CD14-positive monocyte (primary cell): ENCODE results near the gene CTNNBL1. TPM values are rescaled to one million over a fixed set of nuclear protein-coding genes. Genes with fewer than 3 reads are reported as not detected.

Experiments used
- DNase-seq, 3 donors: peaks; one replicate each; pipeline ENCODE4 v3.0.0-alpha.2; 2011 to 2022
- H2AFZ ChIP-seq: 2 replicates; pipeline ENCODE4 v1.6.0; 2012; ENCODE audit warnings: mild to moderate bottlenecking, low read depth, low read length, inconsistent platforms; ENCODE audit not compliant: insufficient read depth, poor library complexity, severe bottlenecking
- H3K27ac ChIP-seq, 2 donors: 1 replicate in 1 of 2; 2 replicates in 1 of 2; pipeline ENCODE4 v1.5.1; 2012 to 2013; ENCODE audit warnings: low read length in 2 of 2, control low read depth in 1 of 2, inconsistent platforms in 1 of 2, low read depth in 1 of 2, mild to moderate bottlenecking in 1 of 2
- H3K27me3 ChIP-seq, 2 donors: one replicate each; pipeline versions ENCODE4 v1.6.0 to v1.6.1; 2011 to 2013; ENCODE audit warnings: low read length in 2 of 2; ENCODE audit not compliant: control insufficient read depth in 2 of 2, insufficient read depth in 2 of 2
- H3K36me3 ChIP-seq, 2 donors: replicated peaks in 1 of 2; 1 replicate in 1 of 2; 2 replicates in 1 of 2; pipeline versions ENCODE4 v1.5.1 to v1.6.1; 2012 to 2013; ENCODE audit warnings: low read length in 2 of 2, control low read depth in 1 of 2, inconsistent platforms in 1 of 2, mild to moderate bottlenecking in 1 of 2; ENCODE audit not compliant: insufficient read depth in 2 of 2, control insufficient read depth in 1 of 2
- H3K4me1 ChIP-seq, 2 donors: 1 replicate in 1 of 2; 2 replicates in 1 of 2; pipeline versions ENCODE4 v1.5.1 to v1.6.1; 2012 to 2013; ENCODE audit warnings: low read length in 2 of 2, control low read depth in 1 of 2, inconsistent platforms in 1 of 2, mild to moderate bottlenecking in 1 of 2, moderate library complexity in 1 of 2; ENCODE audit not compliant: insufficient read depth in 2 of 2, control insufficient read depth in 1 of 2
- H3K4me2 ChIP-seq: replicated peaks from 2 replicates; pipeline ENCODE3; 2012; ENCODE audit warnings: low read length, moderate library complexity, mild to moderate bottlenecking; ENCODE audit not compliant: poor library complexity, severe bottlenecking; ENCODE audit errors: extremely low read depth
- H3K4me3 ChIP-seq, 3 experiments: fragments of 200-600 bp in 1 of 3; sonication (generic) in 1 of 3; replicated peaks in 1 of 3; 1 replicate in 2 of 3; 2 replicates in 1 of 3; pipeline ENCODE4 v1.5.1; 2011 to 2013; ENCODE audit warnings: low read length in 3 of 3, mild to moderate bottlenecking in 3 of 3, control low read depth in 2 of 3, low read depth in 2 of 3, inconsistent platforms in 1 of 3, moderate library complexity in 1 of 3
- H3K79me2 ChIP-seq: 2 replicates; pipeline ENCODE4 v1.6.0; 2012; ENCODE audit warnings: mild to moderate bottlenecking, control low read depth, inconsistent platforms, low read length, moderate library complexity; ENCODE audit not compliant: insufficient read depth
- H3K9ac ChIP-seq: 2 replicates; pipeline ENCODE4 v1.6.0; 2017; ENCODE audit warnings: low read length, mild to moderate bottlenecking; ENCODE audit not compliant: insufficient read depth, poor library complexity, severe bottlenecking
- H3K9me3 ChIP-seq, 2 donors: replicated peaks in 1 of 2; 1 replicate in 1 of 2; 2 replicates in 1 of 2; pipeline versions ENCODE4 v1.5.1 to v1.6.1; 2012 to 2013; ENCODE audit warnings: low read length in 2 of 2, control low read depth in 1 of 2; ENCODE audit not compliant: control insufficient read depth in 1 of 2, insufficient read depth in 1 of 2
- H4K20me1 ChIP-seq: 2 replicates; pipeline ENCODE4 v1.6.0; 2012; ENCODE audit warnings: mild to moderate bottlenecking, low read length, control low read depth, moderate library complexity; ENCODE audit not compliant: insufficient read depth
- H3K27ac Mint-ChIP-seq, 7 donors: one replicate each; pipeline ENCODE4 v1.8.0; 2020; ENCODE audit warnings: mild to moderate bottlenecking in 7 of 7, mixed read lengths in 7 of 7, moderate library complexity in 6 of 7, inconsistent platforms in 2 of 7
- H3K27me3 Mint-ChIP-seq, 3 donors: one replicate each; pipeline ENCODE4 v1.8.0; 2021 to 2022; ENCODE audit warnings: low read depth in 3 of 3, mild to moderate bottlenecking in 3 of 3, mixed read lengths in 3 of 3, moderate library complexity in 3 of 3, inconsistent platforms in 1 of 3
- H3K36me3 Mint-ChIP-seq, 2 donors: one replicate each; pipeline ENCODE4 v1.8.0; 2020; ENCODE audit warnings: mixed read lengths in 2 of 2, inconsistent platforms in 1 of 2, mild to moderate bottlenecking in 1 of 2
- H3K4me1 Mint-ChIP-seq: one replicate; pipeline ENCODE4 v1.8.0; 2020; ENCODE audit warnings: mild to moderate bottlenecking, mixed read lengths
- H3K4me3 Mint-ChIP-seq, 2 donors: one replicate each; pipeline ENCODE4 v1.8.0; 2020; ENCODE audit warnings: mild to moderate bottlenecking in 2 of 2, mixed read lengths in 2 of 2, moderate library complexity in 1 of 2
- H3K9me3 Mint-ChIP-seq, 7 donors: one replicate each; pipeline ENCODE4 v1.8.0; 2020 to 2022; ENCODE audit warnings: mixed read lengths in 7 of 7, mild to moderate bottlenecking in 6 of 7, moderate library complexity in 6 of 7, inconsistent platforms in 2 of 7
- WGBS: methylation state at CpG from one replicate; pipeline ENCODE4 v1.1.5; 2013; ENCODE audit warnings: missing lambda C conversion rate; ENCODE audit not compliant: insufficient coverage; 5-methylcytosine and 5-hydroxymethylcytosine counted together
- intact Hi-C, 2 donors: fragments of 100-400 bp; cut with micrococcal nuclease; formaldehyde crosslinking; loops; one replicate each; pipeline versions ENCODE4 v1.15.0 to v1.15.1; 2023
- polyA plus RNA-seq, 3 donors: library from polyadenylated mRNA; depleted of rRNA in 1 of 3; unstranded in 2 of 3; stranded (reverse) in 1 of 3; fragments of 300-500 nt in 2 of 3; fragments of >200 nt in 1 of 3; fragmentation: Illumina TruSeq in 2 of 3; gene quantifications; 1 replicate in 2 of 3; 2 replicates in 1 of 3; pipeline ENCODE4 v1.2.3, GENCODE V29; 2012 to 2021
- TF ChIP-seq, protein P1 (sequence below): fragments of 200-600 bp; IDR thresholded peaks from one replicate; pipeline ENCODE4 v1.8.0; 2022; ENCODE audit warnings: antibody characterized with exemption, mild to moderate bottlenecking

Gene CTNNBL1
- polyA plus RNA-seq, 3 donors = 35.5 to 83.2 (median 77.3) TPM

DNA sequence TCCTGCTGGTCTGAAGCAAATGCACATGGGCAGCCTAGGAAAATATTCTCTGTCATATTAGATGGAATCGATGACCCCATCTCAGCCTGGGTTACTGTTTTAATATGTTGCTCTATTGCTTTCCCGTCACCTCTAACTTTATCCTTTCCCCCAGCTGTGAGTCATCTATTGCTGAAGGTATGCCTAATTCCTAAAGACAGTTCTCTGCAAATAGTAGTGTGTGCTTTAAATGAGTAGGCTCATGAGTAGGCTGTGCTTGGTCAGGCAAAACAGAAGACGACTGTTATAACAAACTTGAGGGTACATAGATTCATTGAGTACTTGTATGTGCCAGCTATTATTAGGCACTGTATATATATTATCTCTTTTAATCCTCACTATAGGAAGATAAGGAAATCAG lies 47.2 kb downstream of the CTNNBL1 start:
- no peak for DNase-seq
- Mint-ChIP-seq H3K27me3 (peaks cover 0 to 1% (median 0%) of the 10 kb centered on the region in 3 donors), H3K36me3 (peaks cover 70 to 77% of the 10 kb centered on the region in 2 donors), H3K27ac (no peak overlapping the region), H3K9me3 (no peaks in the 10 kb centered on the region), H3K4me3 (no peak overlapping the region), H3K4me1 (no peaks in the 10 kb centered on the region)
- no peak overlapping the region for H3K27ac ChIP-seq
- H3K4me1 ChIP-seq = no peaks in the 10 kb centered on the region
- H3K4me2 ChIP-seq = no peak overlapping the region
- H3K27me3 ChIP-seq = no peaks in the 10 kb centered on the region
- intact Hi-C loops = no loop called here
- H3K79me2 ChIP-seq = no peaks in the 10 kb centered on the region
- H4K20me1 ChIP-seq = peaks cover 11% of the 10 kb centered on the region
- H3K9me3 ChIP-seq = peaks cover 0 to 6% of the 10 kb centered on the region in 2 donors
- H3K4me3 ChIP-seq = no peak overlapping the region
- H3K36me3 ChIP-seq = peaks cover 48 to 90% of the 10 kb centered on the region in 2 donors
- no peak overlapping the region for H3K9ac ChIP-seq
- no peak overlapping the region for H2AFZ ChIP-seq
- TF ChIP-seq, protein P1, sequence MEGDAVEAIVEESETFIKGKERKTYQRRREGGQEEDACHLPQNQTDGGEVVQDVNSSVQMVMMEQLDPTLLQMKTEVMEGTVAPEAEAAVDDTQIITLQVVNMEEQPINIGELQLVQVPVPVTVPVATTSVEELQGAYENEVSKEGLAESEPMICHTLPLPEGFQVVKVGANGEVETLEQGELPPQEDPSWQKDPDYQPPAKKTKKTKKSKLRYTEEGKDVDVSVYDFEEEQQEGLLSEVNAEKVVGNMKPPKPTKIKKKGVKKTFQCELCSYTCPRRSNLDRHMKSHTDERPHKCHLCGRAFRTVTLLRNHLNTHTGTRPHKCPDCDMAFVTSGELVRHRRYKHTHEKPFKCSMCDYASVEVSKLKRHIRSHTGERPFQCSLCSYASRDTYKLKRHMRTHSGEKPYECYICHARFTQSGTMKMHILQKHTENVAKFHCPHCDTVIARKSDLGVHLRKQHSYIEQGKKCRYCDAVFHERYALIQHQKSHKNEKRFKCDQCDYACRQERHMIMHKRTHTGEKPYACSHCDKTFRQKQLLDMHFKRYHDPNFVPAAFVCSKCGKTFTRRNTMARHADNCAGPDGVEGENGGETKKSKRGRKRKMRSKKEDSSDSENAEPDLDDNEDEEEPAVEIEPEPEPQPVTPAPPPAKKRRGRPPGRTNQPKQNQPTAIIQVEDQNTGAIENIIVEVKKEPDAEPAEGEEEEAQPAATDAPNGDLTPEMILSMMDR = no peak
- no CpG with 5 or more reads among the region's 3 CpGs for WGBS

DNA sequence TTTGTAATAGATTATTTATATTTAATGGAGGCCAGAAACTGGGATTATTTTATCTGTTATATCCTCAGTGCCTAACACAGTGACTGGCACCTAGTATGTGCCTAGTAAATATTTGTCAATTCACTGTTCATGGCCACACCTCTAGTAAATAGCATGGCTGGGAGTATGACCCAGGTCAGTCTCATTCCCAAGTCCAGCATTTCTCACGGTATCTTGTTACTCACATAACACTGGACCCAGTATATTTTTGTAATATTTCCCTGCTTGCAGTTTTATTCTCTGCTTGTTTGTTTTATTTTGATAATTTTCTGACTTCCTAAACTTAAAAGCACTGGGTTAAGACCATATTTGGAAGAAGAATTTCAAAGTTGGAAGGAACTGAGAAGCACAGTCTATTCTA lies 47.7 kb downstream of the CTNNBL1 start:
- Histone ChIP-seq H3K4me2 (no peak overlapping the region), H3K9ac (no peak overlapping the region), H3K36me3 (peaks cover 48 to 90% of the 10 kb centered on the region in 2 donors), H3K4me3 (no peak overlapping the region), H3K27me3 (no peaks in the 10 kb centered on the region), H3K4me1 (no peaks in the 10 kb centered on the region), H3K9me3 (peaks cover 0 to 6% of the 10 kb centered on the region in 2 donors), H4K20me1 (peaks cover 11% of the 10 kb centered on the region), H3K27ac (no peak overlapping the region), H2AFZ (no peak overlapping the region), H3K79me2 (no peaks in the 10 kb centered on the region)
- intact Hi-C loops = no loop called here
- no peak overlapping the region for H3K27ac Mint-ChIP-seq
- TF ChIP-seq, protein P1 = no peak
- H3K9me3 Mint-ChIP-seq = no peaks in the 10 kb centered on the region
- H3K4me3 Mint-ChIP-seq = no peak overlapping the region
- no peaks in the 10 kb centered on the region for H3K4me1 Mint-ChIP-seq
- H3K27me3 Mint-ChIP-seq = peaks cover 0 to 1% (median 0%) of the 10 kb centered on the region in 3 donors
- whole genome bisulfite sequencing = no CpG with 5 or more reads among the region's 1 CpG
- no peak for DNase-seq
- peaks cover 71 to 80% of the 10 kb centered on the region in 2 donors for H3K36me3 Mint-ChIP-seq
